Jurkat, Clone E6-1 (cell line): ENCODE measurements around the gene DNAH1.

Experiments used
- DNase-seq: peaks from one replicate; pipeline ENCODE4 v3.0.0-alpha.2; 2011; ENCODE audit warnings: low read depth, low spot score
- H3K4me3 ChIP-seq: 2 replicates; pipeline ENCODE4 v1.5.1; 2011; ENCODE audit warnings: mild to moderate bottlenecking, low read length, control low read depth, moderate library complexity

Gene DNAH1

GRCh38 chr3:52407779-52408178 lies 91.7 kb downstream of the DNAH1 start:
- H3K4me3 ChIP-seq, result no peak overlapping the region
- DNase-seq, result no peak

- peak overlapping the region; percentile 92 for H3K4me3 ChIP-seq
- no peak for DNase-seq
Measured at GRCh38 chr3:52408466-52408865, 92.3 kb downstream of the DNAH1 start.

- H3K4me3 ChIP-seq, result no peak overlapping the region
- DNase-seq, result no peak
Measured at GRCh38 chr3:52415800-52416199, 99.7 kb downstream of the DNAH1 start.

GRCh38 chr3:52420388-52420787 lies 104.3 kb downstream of the DNAH1 start:
- DNase-seq, result no peak
- no peak overlapping the region for H3K4me3 ChIP-seq

- H3K4me3 ChIP-seq, result no peak overlapping the region
- DNase-seq, result no peak
Measured at GRCh38 chr3:52422669-52423068, 106.5 kb downstream of the DNAH1 start.

- DNase-seq, result no peak
- H3K4me3 ChIP-seq, result no peak overlapping the region
Measured at GRCh38 chr3:52423173-52423572, 107.1 kb downstream of the DNAH1 start.

GRCh38 chr3:52428151-52429005 lies 112.3 kb downstream of the DNAH1 start:
- peak; percentile 44 for DNase-seq
- no peak overlapping the region for H3K4me3 ChIP-seq

GRCh38 chr3:52429031-52429430 lies 112.9 kb downstream of the DNAH1 start:
- H3K4me3 ChIP-seq, result no peak overlapping the region
- DNase-seq, result no peak

- DNase-seq, result no peak
- no peak overlapping the region for H3K4me3 ChIP-seq
Measured at GRCh38 chr3:52429779-52430415, 113.8 kb downstream of the DNAH1 start.

GRCh38 chr3:52430416-52430810 lies 114.3 kb downstream of the DNAH1 start:
- H3K4me3 ChIP-seq, result no peak overlapping the region
- DNase-seq, result no peak

- DNase-seq, result no peak
- H3K4me3 ChIP-seq, result no peak overlapping the region
Measured at GRCh38 chr3:52431459-52432223, 115.5 kb downstream of the DNAH1 start.

- no peak overlapping the region for H3K4me3 ChIP-seq
- DNase-seq, result no peak
Measured at GRCh38 chr3:52432225-52432624, 116.1 kb downstream of the DNAH1 start.

GRCh38 chr3:52432691-52433141 lies 116.6 kb downstream of the DNAH1 start:
- no peak overlapping the region for H3K4me3 ChIP-seq
- DNase-seq, result no peak

- H3K4me3 ChIP-seq, result no peak overlapping the region
- no peak for DNase-seq
Measured at GRCh38 chr3:52433328-52433995, 117.3 kb downstream of the DNAH1 start.

- no peak for DNase-seq
- H3K4me3 ChIP-seq, result no peak overlapping the region
Measured at GRCh38 chr3:52433996-52434479, 117.9 kb downstream of the DNAH1 start.

GRCh38 chr3:52434491-52435115 lies 118.5 kb downstream of the DNAH1 start:
- no peak overlapping the region for H3K4me3 ChIP-seq
- DNase-seq, result no peak

GRCh38 chr3:52435246-52436101 lies 119.4 kb downstream of the DNAH1 start:
- DNase-seq, result no peak
- H3K4me3 ChIP-seq, result no peak overlapping the region
